ENCODE results near the gene NEK6.

NEK6 gene

GRCh38 chr9:124309667-124310084 lies 51.9 kb downstream of the NEK6 start:
- Histone ChIP-seq H3K27ac (replicated peaks) (no peak overlapping the region), H3K4me3 (replicated peaks; ENCODE audit: insufficient read depth, low read length) (no peak overlapping the region), H3K27me3 (ENCODE audit: insufficient read depth, poor library complexity, severe bottlenecking) (no peaks in the 10 kb centered on the region)
- no peak for DNase-seq (ENCODE audit: low read depth in 1 of 2, low spot score in 1 of 2)
- TF ChIP-seq CTCF (IDR thresholded peaks at IDR 0.05; ENCODE audit: insufficient read depth, low read length) (no peak), POLR2AphosphoS5 (IDR thresholded peaks at IDR 0.05; ENCODE audit: low read depth) (no peak), REST (IDR thresholded peaks at IDR 0.05; ENCODE audit: insufficient replicate concordance, low read depth) (no peak), GABPA (IDR thresholded peaks at IDR 0.05; ENCODE audit: low read depth) (no peak), SPI1 (IDR thresholded peaks at IDR 0.05; ENCODE audit: borderline replicate concordance, low read depth) (no peak)

- Histone ChIP-seq H3K27me3 (ENCODE audit: insufficient read depth, poor library complexity, severe bottlenecking) (no peaks in the 10 kb centered on the region), H3K4me3 (replicated peaks; ENCODE audit: insufficient read depth, low read length) (no peak overlapping the region), H3K27ac (replicated peaks) (no peak overlapping the region)
- no peak for DNase-seq (ENCODE audit: low read depth in 1 of 2, low spot score in 1 of 2)
- TF ChIP-seq GABPA (IDR thresholded peaks at IDR 0.05; ENCODE audit: low read depth): no peak
- TF ChIP-seq CTCF (IDR thresholded peaks at IDR 0.05; ENCODE audit: insufficient read depth, low read length): no peak
- TF ChIP-seq POLR2AphosphoS5 (IDR thresholded peaks at IDR 0.05; ENCODE audit: low read depth): no peak
- TF ChIP-seq REST (IDR thresholded peaks at IDR 0.05; ENCODE audit: insufficient replicate concordance, low read depth): no peak
- TF ChIP-seq SPI1 (IDR thresholded peaks at IDR 0.05; ENCODE audit: borderline replicate concordance, low read depth): no peak
Measured at GRCh38 chr9:124311283-124311682, 53.5 kb downstream of the NEK6 start.

GRCh38 chr9:124312290-124313265 lies 54.8 kb downstream of the NEK6 start:
- TF ChIP-seq CTCF (IDR thresholded peaks at IDR 0.05; ENCODE audit: insufficient read depth, low read length) (no peak), GABPA (IDR thresholded peaks at IDR 0.05; ENCODE audit: low read depth) (no peak), POLR2AphosphoS5 (IDR thresholded peaks at IDR 0.05; ENCODE audit: low read depth) (no peak), REST (IDR thresholded peaks at IDR 0.05; ENCODE audit: insufficient replicate concordance, low read depth) (no peak)
- no peak overlapping the region for H3K4me3 ChIP-seq (replicated peaks; ENCODE audit: insufficient read depth, low read length)
- no peak for DNase-seq (ENCODE audit: low read depth in 1 of 2, low spot score in 1 of 2)
- no peaks in the 10 kb centered on the region for H3K27me3 ChIP-seq (ENCODE audit: insufficient read depth, poor library complexity, severe bottlenecking)
- H3K27ac ChIP-seq (replicated peaks): no peak overlapping the region
